ENCODE data around the gene GARIN5B. TPM values are rescaled to one million over a fixed set of nuclear protein-coding genes. Genes with fewer than 3 reads are reported as not detected.

Gene GARIN5B
- total and polyA plus RNA-seq, 9 donors = not detected

DNA sequence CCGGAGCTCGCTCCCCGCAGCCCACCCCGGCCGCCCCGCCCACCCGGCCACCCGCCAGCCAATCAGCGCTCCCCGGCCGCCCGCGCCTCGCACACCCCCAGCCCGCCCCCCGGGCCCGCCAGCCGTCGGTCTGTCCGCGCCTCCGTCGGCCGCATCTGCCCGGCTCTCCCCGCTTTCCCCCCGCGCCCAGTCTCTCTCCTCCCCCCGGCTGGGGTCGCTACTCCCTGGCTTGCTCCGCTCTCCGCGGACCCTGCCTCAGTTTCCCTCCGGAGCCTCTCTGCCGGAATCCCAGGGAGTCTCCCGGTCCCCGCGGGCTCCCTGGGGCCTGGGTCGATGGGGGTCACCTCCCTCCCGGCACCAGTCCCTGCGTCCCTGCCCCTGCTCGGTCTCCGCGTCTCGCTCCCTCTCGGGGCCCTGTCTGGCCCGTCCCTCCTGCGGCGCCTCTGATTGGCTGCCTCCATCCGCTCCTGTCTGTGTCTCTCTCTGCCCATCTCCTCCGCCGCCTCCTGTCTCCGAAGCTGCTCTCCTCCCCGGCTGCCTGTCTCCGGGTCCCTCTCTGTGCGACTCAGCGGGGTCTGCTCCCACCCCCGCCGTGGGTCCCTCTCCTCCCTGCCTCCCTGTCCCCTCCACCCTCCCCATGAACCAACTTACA is 6.7 kb upstream of the GARIN5B start:
- Histone ChIP-seq H3K4me3 (no peak overlapping the region), H3K4me1 (ENCODE audit: insufficient read depth) (no peaks in the 10 kb centered on the region), H3K27me3 (peaks cover 2% of the 10 kb centered on the region), H3K36me3 (no peaks in the 10 kb centered on the region), H3K9me3 (no peaks in the 10 kb centered on the region), H3K27ac (no peak overlapping the region)
- DNase-seq = no peak
- intact Hi-C loops (cut with DNase I) = loop anchor here in 2 of 4 donors (10.0 kb wide), 2 partner anchors 85 to 225 kb away; partner anchors contain the start of genes BRSK1 (in 1 of the 2), HSPBP1 (in 1 of the 2) and TNNT1 (in 1 of the 2)
- no peak for TF ChIP-seq EP300 (IDR thresholded peaks at IDR 0.05)
- TF ChIP-seq, protein P1, sequence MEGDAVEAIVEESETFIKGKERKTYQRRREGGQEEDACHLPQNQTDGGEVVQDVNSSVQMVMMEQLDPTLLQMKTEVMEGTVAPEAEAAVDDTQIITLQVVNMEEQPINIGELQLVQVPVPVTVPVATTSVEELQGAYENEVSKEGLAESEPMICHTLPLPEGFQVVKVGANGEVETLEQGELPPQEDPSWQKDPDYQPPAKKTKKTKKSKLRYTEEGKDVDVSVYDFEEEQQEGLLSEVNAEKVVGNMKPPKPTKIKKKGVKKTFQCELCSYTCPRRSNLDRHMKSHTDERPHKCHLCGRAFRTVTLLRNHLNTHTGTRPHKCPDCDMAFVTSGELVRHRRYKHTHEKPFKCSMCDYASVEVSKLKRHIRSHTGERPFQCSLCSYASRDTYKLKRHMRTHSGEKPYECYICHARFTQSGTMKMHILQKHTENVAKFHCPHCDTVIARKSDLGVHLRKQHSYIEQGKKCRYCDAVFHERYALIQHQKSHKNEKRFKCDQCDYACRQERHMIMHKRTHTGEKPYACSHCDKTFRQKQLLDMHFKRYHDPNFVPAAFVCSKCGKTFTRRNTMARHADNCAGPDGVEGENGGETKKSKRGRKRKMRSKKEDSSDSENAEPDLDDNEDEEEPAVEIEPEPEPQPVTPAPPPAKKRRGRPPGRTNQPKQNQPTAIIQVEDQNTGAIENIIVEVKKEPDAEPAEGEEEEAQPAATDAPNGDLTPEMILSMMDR (IDR thresholded peaks at IDR 0.05) = no peak
- WGBS, 3 donors = 1 to 3% (median 1%) methylated on average over 25 to 57 of the region's 59 CpGs

DNA sequence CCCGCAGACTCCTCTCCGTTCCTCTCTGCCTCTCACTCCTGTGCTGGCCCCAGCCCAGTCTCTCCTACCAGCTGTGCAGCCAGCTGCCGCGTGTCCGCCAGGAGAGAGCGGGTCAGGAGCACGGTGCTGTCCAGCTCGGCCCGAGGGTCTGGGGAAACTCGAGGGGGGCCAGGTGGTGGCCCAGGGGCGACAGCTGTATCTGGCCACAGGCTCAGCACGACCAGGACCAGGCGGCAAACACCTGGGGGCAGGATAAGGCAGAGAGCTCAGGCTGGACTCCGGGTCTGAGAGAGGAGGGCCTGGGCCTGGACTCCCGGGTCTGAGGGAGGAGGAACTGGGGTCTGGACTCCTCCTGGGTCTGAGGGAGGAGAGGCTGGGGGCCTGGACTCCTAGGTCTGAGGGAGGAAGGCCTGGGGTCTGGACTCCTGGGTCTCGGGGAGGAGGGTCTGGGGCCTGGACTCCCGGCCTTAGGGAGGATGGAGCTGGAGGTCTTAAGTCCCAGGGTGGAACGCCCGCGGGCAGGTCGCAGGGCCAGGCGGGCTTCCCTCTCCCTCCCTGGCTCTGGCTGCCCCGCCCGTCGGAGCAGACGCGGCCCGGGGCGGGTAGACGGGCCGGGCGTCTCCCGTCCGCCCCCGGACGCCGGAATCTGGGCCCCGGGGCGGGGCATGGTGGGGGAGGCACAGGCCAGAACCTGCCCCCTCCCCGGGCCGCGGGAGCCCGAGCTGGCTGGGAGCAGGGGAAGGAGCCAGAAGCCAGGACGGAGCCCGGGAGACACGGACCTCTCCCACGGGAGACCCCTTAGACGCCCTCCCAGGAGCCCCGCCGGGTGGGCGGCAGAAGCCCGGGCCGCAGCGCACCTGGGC is 5.9 kb upstream of the GARIN5B start:
- Histone ChIP-seq H3K27me3 (peaks cover 2% of the 10 kb centered on the region), H3K4me3 (no peak overlapping the region)
- intact Hi-C loops (cut with DNase I) = no loop called here

DNA sequence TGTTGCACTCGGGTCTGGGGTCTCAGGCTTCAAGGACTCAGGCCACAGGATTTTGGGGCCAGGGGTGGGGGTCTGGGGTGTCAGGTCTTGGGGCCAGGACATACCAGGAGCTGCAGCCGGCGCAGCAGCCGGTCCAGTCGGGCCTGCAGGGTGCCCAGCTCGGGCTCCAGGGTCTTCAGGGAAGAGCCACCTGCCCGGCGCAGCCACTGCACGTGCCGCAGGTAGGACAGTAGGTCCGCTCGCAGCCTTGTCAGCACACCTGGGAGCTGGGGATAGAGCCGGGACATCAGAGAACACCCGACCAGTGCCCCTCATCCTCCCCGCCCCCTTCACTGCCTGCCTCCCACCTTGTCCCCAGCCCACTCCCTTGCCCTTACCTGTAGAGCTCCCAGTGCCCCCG is 5.0 kb upstream of the GARIN5B start:
- H3K9me3 ChIP-seq = no peaks in the 10 kb centered on the region
- no peak overlapping the region for H3K27ac ChIP-seq
- TF ChIP-seq, protein P1 (IDR thresholded peaks at IDR 0.05) = no peak
- TF ChIP-seq EP300 (IDR thresholded peaks at IDR 0.05) = no peak
- TF ChIP-seq POLR2A (IDR thresholded peaks at IDR 0.05) = no peak
- intact Hi-C loops (cut with DNase I) = no loop called here
- WGBS, 3 donors = 86 to 88% (median 88%) methylated on average over 16 of the region's 16 CpGs
- H3K27me3 ChIP-seq = peaks cover 2% of the 10 kb centered on the region
- no peaks in the 10 kb centered on the region for H3K4me1 ChIP-seq (ENCODE audit: insufficient read depth)
- no peaks in the 10 kb centered on the region for H3K36me3 ChIP-seq
- DNase-seq = no peak
- no peak overlapping the region for H3K4me3 ChIP-seq

More for the DNA sequence above, 5.9 kb upstream of the GARIN5B start:
- H3K9me3 ChIP-seq = no peaks in the 10 kb centered on the region
- H3K36me3 ChIP-seq = no peaks in the 10 kb centered on the region
- H3K4me1 ChIP-seq (ENCODE audit: insufficient read depth) = no peaks in the 10 kb centered on the region
- 3 to 15% (median 5%) methylated on average over 25 to 54 of the region's 54 CpGs for WGBS, 3 donors
- no peak overlapping the region for H3K27ac ChIP-seq
- no peak for DNase-seq
- TF ChIP-seq, protein P1 (IDR thresholded peaks at IDR 0.05) = no peak
- no peak for TF ChIP-seq POLR2A (IDR thresholded peaks at IDR 0.05)
- no peak for TF ChIP-seq EP300 (IDR thresholded peaks at IDR 0.05)

DNA sequence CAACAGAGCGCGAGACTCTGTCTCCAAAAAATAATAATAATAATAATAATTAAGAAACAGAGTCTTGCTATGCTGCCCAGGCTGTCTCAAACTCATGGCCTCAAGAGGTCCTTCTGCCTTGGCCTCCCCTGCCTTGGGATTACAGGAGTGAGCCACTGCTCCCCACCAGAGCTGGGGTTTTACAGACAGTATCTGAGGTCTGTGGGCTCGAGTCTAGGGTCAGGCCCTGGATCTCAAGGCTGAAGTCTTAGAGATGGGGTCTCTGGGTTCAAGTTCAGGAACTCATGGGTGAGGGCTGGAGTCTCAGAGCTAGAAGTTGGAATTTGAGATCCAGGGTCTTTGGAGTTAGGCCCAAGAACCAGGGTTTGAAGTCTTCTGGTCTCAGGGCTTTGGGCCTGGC is 3.7 kb upstream of the GARIN5B start:
- Histone ChIP-seq H3K27ac (no peak overlapping the region), H3K9me3 (no peaks in the 10 kb centered on the region), H3K27me3 (peaks cover 2% of the 10 kb centered on the region), H3K4me1 (ENCODE audit: insufficient read depth) (no peaks in the 10 kb centered on the region), H3K4me3 (no peak overlapping the region), H3K36me3 (no peaks in the 10 kb centered on the region)
- 63 to 98% (median 77%) methylated on average over 3 of the region's 3 CpGs for WGBS, 3 donors
- intact Hi-C loops (cut with DNase I) = no loop called here
- no peak for DNase-seq
- TF ChIP-seq POLR2A (IDR thresholded peaks at IDR 0.05) = no peak
- TF ChIP-seq, protein P1 (IDR thresholded peaks at IDR 0.05) = no peak
- no peak for TF ChIP-seq EP300 (IDR thresholded peaks at IDR 0.05)

Data from ovary (tissue), 9 donors.